HT1080 (cell line): ENCODE data around the gene ZC3H10. TPM values are rescaled to one million over a fixed set of nuclear protein-coding genes. Genes with fewer than 3 reads are reported as not detected.

ENCODE experiments used
- DNase-seq: peaks from one replicate; pipeline ENCODE4 v3.0.0-alpha.2; 2015; ENCODE audit warnings: low read depth
- total RNA-seq: library from RNA; depleted of rRNA; stranded (reverse); fragments of >200 nt; shearing (Covaris generic); gene quantifications from 2 replicates; pipeline ENCODE4 v1.2.3, GENCODE V29; 2014

ZC3H10 gene
- total RNA-seq, 1 experiment from 2014 or later, result 5.6 TPM

GRCh38 chr12:56126732-56127239, 8.7 kb downstream of the ZC3H10 start:
- no peak for DNase-seq

DNA sequence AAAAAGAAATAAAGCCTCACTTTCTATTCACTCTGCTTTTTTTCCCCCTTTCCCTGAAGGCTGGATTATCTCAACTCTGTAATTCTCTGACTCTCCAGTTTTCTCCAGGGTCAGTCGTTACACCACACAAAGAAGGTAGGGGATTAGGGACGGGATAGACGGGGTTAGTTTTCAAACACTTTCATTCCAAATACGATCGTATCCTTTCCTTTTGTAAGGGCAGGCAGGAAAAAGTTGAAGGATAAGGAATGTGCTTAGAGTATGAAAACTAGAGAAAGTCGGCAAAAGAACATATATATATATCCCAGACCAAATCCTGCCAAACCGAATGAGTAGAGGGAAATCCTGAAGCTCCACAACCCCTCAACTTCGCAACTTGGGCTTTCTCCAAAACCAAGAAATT, 9.4 kb downstream of the ZC3H10 start:
- DNase-seq, result no peak

DNA sequence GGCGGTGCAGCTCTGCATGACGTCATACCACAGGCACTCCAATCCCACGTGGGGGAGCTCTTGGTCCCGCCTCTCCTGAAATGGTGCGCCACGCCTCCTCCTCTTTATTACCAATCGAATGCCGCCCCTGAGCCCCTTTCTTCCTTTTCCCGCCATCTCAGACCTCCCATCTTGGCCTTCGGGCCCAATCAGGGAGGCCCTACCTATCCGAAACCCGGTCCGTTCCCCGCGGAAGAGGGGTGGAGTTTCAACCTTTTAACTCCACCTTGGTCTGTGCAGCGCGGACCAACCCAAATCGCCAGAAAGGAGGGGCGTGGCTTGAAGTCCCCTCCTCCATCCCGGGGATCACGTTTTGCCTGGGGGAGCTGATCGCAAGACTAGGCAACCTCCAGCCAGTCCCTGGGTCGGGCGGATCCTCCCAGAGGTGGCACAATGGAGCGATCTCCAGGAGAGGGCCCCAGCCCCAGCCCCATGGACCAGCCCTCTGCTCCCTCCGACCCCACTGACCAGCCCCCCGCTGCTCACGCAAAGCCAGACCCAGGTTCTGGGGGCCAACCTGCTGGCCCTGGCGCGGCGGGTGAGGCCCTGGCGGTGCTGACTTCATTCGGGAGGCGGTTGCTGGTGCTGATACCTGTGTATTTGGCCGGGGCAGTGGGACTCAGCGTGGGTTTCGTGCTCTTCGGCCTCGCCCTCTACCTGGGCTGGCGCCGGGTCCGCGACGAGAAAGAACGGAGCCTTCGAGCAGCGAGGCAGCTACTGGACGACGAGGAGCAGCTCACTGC, 10.0 kb downstream of the ZC3H10 start, which contains the start of gene ESYT1:
TSS of gene ESYT1 (plus strand) at position 380 of the 782 bp plus-strand sequence. CDS start at position 433, 53 bp downstream.
- DNase-seq, result peak; percentile 100

- peak; percentile 45 for DNase-seq
These were observed 10.7 kb downstream of the ZC3H10 start for GRCh38 chr12:56128670-56129205.

GRCh38 chr12:56129206-56129941, 11.3 kb downstream of the ZC3H10 start:
- DNase-seq, result peak; percentile 71

GRCh38 chr12:56129942-56130495, 12.0 kb downstream of the ZC3H10 start:
- DNase-seq, result no peak

- DNase-seq, result no peak
These were observed 12.8 kb downstream of the ZC3H10 start for GRCh38 chr12:56130876-56131275.

GRCh38 chr12:56134897-56135296, 16.8 kb downstream of the ZC3H10 start:
- no peak for DNase-seq

GRCh38 chr12:56137853-56138571, 19.9 kb downstream of the ZC3H10 start:
- DNase-seq, result no peak

GRCh38 chr12:56141946-56142784, 24.1 kb downstream of the ZC3H10 start:
- DNase-seq, result no peak

- no peak for DNase-seq
These were observed 25.2 kb downstream of the ZC3H10 start for GRCh38 chr12:56143217-56143616.

DNA sequence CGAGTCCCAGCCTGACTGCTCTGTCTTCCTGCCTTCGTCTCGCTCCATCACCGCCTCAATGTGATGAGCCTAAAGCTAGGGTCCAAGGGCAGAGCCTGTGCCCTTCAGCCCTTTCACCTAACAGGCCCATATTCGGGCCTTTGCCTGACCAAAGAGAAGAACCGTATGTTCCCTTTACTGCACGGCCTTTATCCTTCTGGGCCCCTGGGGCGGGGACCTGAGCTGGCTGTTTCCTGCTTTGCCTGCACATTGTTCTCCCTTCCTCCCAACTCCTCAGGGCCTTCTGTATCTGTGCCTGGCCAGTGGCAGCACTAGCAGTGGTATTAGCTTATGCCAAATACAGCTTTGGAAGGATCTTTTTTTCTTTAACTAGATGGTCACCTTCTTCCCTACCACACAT, 25.8 kb downstream of the ZC3H10 start:
- no peak for DNase-seq

DNA sequence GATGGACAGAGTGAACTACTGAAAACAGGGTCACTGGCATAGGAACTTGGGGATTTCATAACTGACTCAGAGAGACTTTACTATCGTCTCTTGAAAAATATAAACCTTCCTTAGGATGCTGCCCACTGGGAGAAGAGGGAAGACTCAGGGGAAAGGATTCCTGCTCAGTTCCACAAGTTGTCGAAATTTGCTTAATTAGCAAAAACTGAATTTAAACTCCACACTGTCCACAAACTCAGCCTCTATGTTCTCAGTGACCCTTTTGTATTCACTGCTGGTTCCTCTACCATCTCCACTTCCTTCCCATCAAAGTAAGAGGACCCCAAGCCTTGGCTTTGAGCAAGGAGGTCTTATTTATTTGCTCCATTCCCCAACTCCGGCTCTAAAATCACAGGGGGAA, 27.2 kb downstream of the ZC3H10 start:
- no peak for DNase-seq

DNA sequence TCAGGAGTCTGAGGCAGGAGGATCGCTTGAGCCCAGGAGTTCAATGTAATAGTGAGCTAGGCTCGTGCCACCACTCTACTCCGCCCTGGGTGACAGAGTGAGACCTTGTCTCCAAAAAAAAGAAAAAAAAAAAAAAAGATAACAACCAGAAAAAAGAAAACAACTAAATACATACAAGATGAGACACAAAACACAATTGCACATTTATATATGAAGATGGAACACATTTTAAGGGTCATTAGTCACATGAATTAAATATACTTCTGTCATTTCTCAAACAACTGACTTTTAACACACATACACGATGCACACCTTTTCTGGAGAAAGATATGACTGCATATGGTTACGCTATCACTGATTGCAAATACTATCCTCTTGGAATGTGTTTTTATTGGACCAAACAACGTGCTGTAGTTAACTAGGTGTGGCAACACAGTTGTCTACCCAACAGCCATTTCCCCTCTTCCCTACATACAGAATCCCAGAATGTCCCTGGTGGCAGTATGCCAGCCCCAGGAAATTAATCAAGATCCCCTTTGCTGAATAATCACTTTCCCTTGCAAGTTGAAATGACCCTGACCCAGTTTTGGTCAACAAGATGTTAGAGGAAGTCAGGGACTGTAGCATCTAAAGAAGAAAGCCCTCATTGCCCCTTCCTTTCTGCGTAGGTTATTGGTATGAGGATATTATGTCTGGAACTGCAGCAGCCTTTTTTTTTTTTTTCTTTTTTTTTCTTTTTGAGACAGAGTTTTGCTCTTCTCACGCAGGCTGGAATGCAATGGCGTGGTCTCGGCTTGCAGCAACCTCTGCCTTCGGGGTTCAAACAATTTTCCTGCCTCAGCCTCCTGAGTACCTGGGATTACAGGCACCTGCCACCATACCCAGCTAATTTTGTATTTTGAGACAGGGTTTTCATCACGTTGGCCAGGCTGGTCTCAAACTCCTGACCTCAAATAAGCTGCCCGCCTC, 28.7 kb downstream of the ZC3H10 start:
- DNase-seq, result no peak

- DNase-seq, result no peak
These were observed 32.5 kb downstream of the ZC3H10 start for GRCh38 chr12:56150563-56150962.

- no peak for DNase-seq
These were observed 33.6 kb downstream of the ZC3H10 start for GRCh38 chr12:56151672-56152131.

DNA sequence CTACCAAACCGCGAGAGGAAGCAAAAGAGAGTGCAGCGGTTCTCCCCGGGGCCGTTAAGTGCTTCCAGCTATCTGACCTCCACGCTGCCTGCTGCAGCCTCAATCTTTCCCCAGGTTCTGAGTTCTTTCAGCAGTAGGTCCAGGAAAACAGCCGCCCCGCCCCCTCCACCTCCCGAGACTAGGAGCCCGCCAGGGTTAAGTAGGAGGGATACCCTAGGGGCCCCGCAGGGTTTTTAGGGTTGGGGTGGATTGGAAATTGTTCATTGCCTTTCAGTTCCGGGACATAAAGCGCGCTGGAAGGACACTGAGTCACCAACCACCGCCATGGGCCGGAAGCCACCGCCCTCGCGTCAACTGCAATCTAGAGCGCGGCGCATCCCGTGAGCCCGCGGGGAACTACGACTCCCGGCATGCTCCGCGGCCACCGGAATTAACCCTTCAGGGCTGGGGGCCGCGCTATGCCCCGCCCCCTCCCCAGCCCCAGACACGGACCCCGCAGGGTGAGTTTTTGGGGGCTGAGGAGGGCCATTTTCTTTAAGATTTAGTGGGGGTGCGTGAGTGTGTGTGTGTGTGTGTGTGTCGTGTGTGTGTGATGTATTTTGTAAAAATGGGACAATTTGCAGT, 34.2 kb downstream of the ZC3H10 start, which contains the start of gene MYL6B:
TSS of gene MYL6B (plus strand) at position 456 of the 624 bp plus-strand sequence. CDS start 1,332 bp downstream, outside the sequence.
- DNase-seq, result peak; percentile 90
